HFF-Myc (cell line): ENCODE measurements around the gene HNF1B.
A peak's percentile ranks its signal among the peaks of the same experiment; 100 is the strongest.

Experiments used
- DNase-seq: peaks from one replicate; pipeline ENCODE4 v3.0.0-alpha.2; 2011; ENCODE audit warnings: low read depth; ENCODE audit errors: extremely low read depth
- H3K4me3 ChIP-seq: replicated peaks from 2 replicates; pipeline ENCODE4 v1.5.1; 2011; ENCODE audit warnings: low read depth, mild to moderate bottlenecking, control low read depth, low read length
- CTCF ChIP-seq: IDR thresholded peaks from 2 replicates; pipeline ENCODE4 v1.5.1; 2012; ENCODE audit warnings: mild to moderate bottlenecking, low read depth, low read length, control low read depth; ENCODE audit errors: missing control alignments

Gene HNF1B

GRCh38 chr17:37659925-37660324 is 84.9 kb downstream of the HNF1B start:
- no peak overlapping the region for H3K4me3 ChIP-seq
- no peak for DNase-seq
- no peak for TF ChIP-seq CTCF

GRCh38 chr17:37657202-37657601 is 87.7 kb downstream of the HNF1B start:
- DNase-seq, result no peak
- no peak overlapping the region for H3K4me3 ChIP-seq
- no peak for TF ChIP-seq CTCF

- H3K4me3 ChIP-seq, result no peak overlapping the region
- no peak for DNase-seq
- TF ChIP-seq CTCF, result no peak
Measured at GRCh38 chr17:37651849-37652248, 93.0 kb downstream of the HNF1B start.

GRCh38 chr17:37650419-37651003 is 94.3 kb downstream of the HNF1B start:
- no peak overlapping the region for H3K4me3 ChIP-seq
- peak; percentile 50 for TF ChIP-seq CTCF
- no peak for DNase-seq

GRCh38 chr17:37648555-37648954 is 96.3 kb downstream of the HNF1B start:
- no peak overlapping the region for H3K4me3 ChIP-seq
- DNase-seq, result peak; percentile 19
- no peak for TF ChIP-seq CTCF

- no peak for TF ChIP-seq CTCF
- no peak overlapping the region for H3K4me3 ChIP-seq
- no peak for DNase-seq
Measured at GRCh38 chr17:37647856-37648255, 97.0 kb downstream of the HNF1B start.

GRCh38 chr17:37643869-37644268 is 101.0 kb downstream of the HNF1B start:
- peak overlapping the region; percentile 93 for H3K4me3 ChIP-seq
- no peak for DNase-seq
- no peak for TF ChIP-seq CTCF
